Stomach (tissue), 9 donors: Measurements from ENCODE around the gene PDLIM7. TPM values are rescaled to one million over a fixed set of nuclear protein-coding genes. Genes with fewer than 3 reads are reported as not detected.
A peak's percentile ranks its signal among the peaks of the same experiment; 100 is the strongest.
"Not testable (repeated sequence)": the region's sequence is repeated elsewhere in the genome, so short reads cannot be mapped to it uniquely, and the experiment has no call there.

Experiments used
- DNase-seq, 2 donors: peaks; one replicate each; pipeline versions ENCODE4 v3.0.0 to v3.0.0-alpha.2; 2013 to 2019
- H3K27ac ChIP-seq, 5 donors: fragments of 200-600 bp in 4 of 5; sonication (generic) in 4 of 5; one replicate each; pipeline ENCODE4 v1.5.1; 2013 to 2019; ENCODE audit warnings: mild to moderate bottlenecking in 1 of 5, moderate library complexity in 1 of 5
- H3K27me3 ChIP-seq, 3 donors: fragments of 200-600 bp; sonication (generic); one replicate each; pipeline ENCODE4 v1.5.1; 2017 to 2019; ENCODE audit warnings: mixed run types in 1 of 3
- H3K36me3 ChIP-seq, 4 donors: fragments of 200-600 bp; sonication (generic); 1 replicate in 3 of 4; 2 replicates in 1 of 4; pipeline ENCODE4 v1.5.1; 2016 to 2019
- H3K4me1 ChIP-seq, 4 donors: fragments of 200-600 bp; sonication (generic); one replicate each; pipeline ENCODE4 v1.5.1; 2016 to 2019
- H3K4me3 ChIP-seq, 4 donors: fragments of 200-600 bp; sonication (generic) in 3 of 4; one replicate each; pipeline ENCODE4 v1.5.1; 2016 to 2019; ENCODE audit warnings: mild to moderate bottlenecking in 1 of 4
- H3K9me3 ChIP-seq, 4 donors: fragments of 200-600 bp; sonication (generic); one replicate each; pipeline ENCODE4 v1.5.1; 2016 to 2019
- EP300 ChIP-seq: sonication (generic); formaldehyde crosslinking; IDR thresholded peaks from one replicate; pipeline ENCODE4 v1.6.1; 2017; ENCODE audit warnings: antibody characterized with exemption
- POLR2A ChIP-seq, 4 donors: fragments of 450-650 bp; IDR thresholded peaks; one replicate each; pipeline ENCODE4 v1.6.1; 2016; ENCODE audit warnings: antibody characterized with exemption in 4 of 4, control low read depth in 2 of 4, mild to moderate bottlenecking in 1 of 4, moderate library complexity in 1 of 4
- POLR2AphosphoS5 ChIP-seq, 3 donors: sonication (generic); formaldehyde crosslinking; IDR thresholded peaks; one replicate each; pipeline ENCODE4 v1.6.1; 2016; ENCODE audit warnings: antibody characterized with exemption in 3 of 3
- WGBS, 5 donors: extraction: QIAGEN DNeasy Blood & Tissue Kit in 3 of 5; methylation state at CpG; one replicate each; pipeline versions ENCODE4 v1.1.5 to v1.1.7; 2013 to 2018; 5-methylcytosine and 5-hydroxymethylcytosine counted together
- intact Hi-C: fragments of 100-400 bp; cut with DNase I; formaldehyde crosslinking; loops from one replicate; pipeline ENCODE4 v1.15.1; 2023; ENCODE audit warnings: low total_unique reads
- polyA plus RNA-seq, 3 donors: library from polyadenylated mRNA; stranded (reverse); fragments of 200-250 nt; gene quantifications; one replicate each; pipeline ENCODE4 v1.2.3, GENCODE V29; 2013
- total RNA-seq, 5 donors: library from RNA; depleted of rRNA; stranded (reverse); fragments of >200 nt; gene quantifications; one replicate each; pipeline versions ENCODE4 v1.1.0 to v1.2.3, GENCODE V29; 2014 to 2016
- TF ChIP-seq, protein P1 (sequence below), 7 experiments: fragments of 450-650 bp in 4 of 7; fragments of 200-600 bp in 3 of 7; sonication (generic) in 3 of 7; IDR thresholded peaks; one replicate each; pipeline ENCODE4 v1.5.1; 2016 to 2019; ENCODE audit warnings: antibody characterized with exemption in 7 of 7, control low read depth in 2 of 7, mild to moderate bottlenecking in 1 of 7
- donor health status: healthy with polysubstance abuse.
- donor health status: Bipolar disorder and iron deficiency.
- donor health status: healthy.

The PDLIM7 gene
- total and polyA plus RNA-seq, 8 donors, result 14.6 to 142 (median 86.8) TPM

DNA sequence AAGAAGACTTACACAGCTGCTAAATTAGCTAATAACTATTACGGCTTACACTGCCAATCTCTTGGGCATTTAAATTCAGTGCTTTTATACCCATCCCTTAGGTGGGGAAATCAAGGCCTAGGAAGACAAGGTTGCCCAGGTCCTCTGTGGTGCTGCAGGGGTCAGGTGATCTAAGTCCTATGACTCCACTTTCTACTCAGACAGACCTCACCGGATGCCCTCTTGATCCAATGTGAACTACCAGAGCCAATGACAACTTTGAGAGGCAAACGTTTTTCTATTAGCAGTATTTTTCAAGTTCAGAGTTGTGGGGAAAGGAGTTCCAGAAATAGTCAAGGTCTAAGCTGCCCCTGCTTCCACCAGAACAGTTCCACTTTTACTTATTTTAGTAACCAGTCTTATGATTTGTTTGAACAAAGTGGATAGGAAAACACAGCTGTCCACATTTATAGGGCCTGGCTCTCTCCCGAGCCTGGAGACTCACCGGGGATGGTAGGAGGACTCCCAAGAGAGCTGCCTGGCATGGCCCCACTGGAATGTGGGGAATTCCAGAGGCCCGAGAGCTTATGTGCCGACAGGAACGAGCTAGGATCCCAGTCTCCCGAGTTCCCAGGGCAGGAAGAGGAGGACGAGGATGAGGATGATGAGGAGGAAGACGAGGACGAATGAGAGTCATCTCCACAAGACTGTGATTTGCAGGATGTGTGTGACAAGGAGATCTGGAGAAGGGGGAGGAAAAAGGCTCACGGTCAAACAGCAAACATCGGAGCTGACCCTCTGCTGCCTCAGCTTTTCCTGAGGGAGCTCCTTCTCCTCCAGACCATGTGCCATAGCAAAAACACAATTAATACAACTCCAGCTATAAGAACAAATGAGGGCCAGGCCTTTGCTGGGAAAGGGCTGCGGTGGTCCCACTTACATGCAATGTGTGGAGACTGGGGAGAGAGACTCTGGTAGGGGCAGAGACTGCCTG, 40.3 kb upstream of the PDLIM7 start:
- Histone ChIP-seq H3K4me3 (no peak overlapping the region), H3K36me3 (peaks cover 17 to 72% (median 64%) of the 10 kb centered on the region in 4 donors), H3K4me1 (peaks cover 13 to 56% (median 44%) of the 10 kb centered on the region in 4 donors), H3K27ac (peak overlapping the region in 4 of 5 donors; percentile 41 to 63 (median 58)), H3K27me3 (no peaks in the 10 kb centered on the region), H3K9me3 (no peaks in the 10 kb centered on the region)
- intact Hi-C loops, result no loop called here
- DNase-seq, result no peak
- WGBS, 5 donors, result 48 to 57% (median 50%) methylated on average over 15 of the region's 15 CpGs
- TF ChIP-seq POLR2A (IDR thresholded peaks at IDR 0.05) (no peak), POLR2AphosphoS5 (IDR thresholded peaks at IDR 0.05) (no peak), EP300 (no peak)
- TF ChIP-seq, protein P1, sequence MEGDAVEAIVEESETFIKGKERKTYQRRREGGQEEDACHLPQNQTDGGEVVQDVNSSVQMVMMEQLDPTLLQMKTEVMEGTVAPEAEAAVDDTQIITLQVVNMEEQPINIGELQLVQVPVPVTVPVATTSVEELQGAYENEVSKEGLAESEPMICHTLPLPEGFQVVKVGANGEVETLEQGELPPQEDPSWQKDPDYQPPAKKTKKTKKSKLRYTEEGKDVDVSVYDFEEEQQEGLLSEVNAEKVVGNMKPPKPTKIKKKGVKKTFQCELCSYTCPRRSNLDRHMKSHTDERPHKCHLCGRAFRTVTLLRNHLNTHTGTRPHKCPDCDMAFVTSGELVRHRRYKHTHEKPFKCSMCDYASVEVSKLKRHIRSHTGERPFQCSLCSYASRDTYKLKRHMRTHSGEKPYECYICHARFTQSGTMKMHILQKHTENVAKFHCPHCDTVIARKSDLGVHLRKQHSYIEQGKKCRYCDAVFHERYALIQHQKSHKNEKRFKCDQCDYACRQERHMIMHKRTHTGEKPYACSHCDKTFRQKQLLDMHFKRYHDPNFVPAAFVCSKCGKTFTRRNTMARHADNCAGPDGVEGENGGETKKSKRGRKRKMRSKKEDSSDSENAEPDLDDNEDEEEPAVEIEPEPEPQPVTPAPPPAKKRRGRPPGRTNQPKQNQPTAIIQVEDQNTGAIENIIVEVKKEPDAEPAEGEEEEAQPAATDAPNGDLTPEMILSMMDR (IDR thresholded peaks at IDR 0.05), result no peak

DNA sequence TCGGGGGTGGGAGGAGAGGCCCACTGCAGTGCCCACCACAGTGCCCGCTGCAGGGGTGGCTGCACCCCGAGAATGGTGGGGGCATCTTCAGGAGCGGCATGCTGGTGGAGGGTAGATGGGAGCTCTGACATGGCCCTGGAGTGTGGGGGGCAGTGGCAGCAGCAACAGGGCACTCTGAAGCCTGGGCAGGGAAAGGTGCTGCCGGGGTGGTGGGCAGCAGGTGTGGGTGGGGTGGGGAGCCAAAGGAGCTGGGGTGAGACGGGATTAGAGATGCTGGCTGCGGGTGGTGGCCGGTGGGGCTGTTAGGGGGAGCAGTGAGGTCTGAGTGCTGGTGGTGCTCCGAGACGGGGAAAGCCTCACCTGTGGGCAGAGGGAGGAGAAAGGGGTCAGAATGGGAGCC, 39.0 kb upstream of the PDLIM7 start:
- no peak overlapping the region for H3K4me3 ChIP-seq
- intact Hi-C loops, result no loop called here
- no peak for TF ChIP-seq POLR2A (IDR thresholded peaks at IDR 0.05)
- no peak for TF ChIP-seq EP300
- TF ChIP-seq POLR2AphosphoS5 (IDR thresholded peaks at IDR 0.05), result no peak
- TF ChIP-seq, protein P1 (IDR thresholded peaks at IDR 0.05), result no peak
- peak overlapping the region in 2 of 5 donors; percentile 3 to 63 for H3K27ac ChIP-seq
- WGBS, 5 donors, result 90 to 99% (median 95%) methylated on average over 9 to 10 of the region's 10 CpGs
- H3K4me1 ChIP-seq, result peaks cover 13 to 52% (median 40%) of the 10 kb centered on the region in 4 donors
- no peaks in the 10 kb centered on the region for H3K27me3 ChIP-seq
- no peak for DNase-seq
- H3K9me3 ChIP-seq, result no peaks in the 10 kb centered on the region
- H3K36me3 ChIP-seq, result peaks cover 22 to 77% (median 73%) of the 10 kb centered on the region in 4 donors

DNA sequence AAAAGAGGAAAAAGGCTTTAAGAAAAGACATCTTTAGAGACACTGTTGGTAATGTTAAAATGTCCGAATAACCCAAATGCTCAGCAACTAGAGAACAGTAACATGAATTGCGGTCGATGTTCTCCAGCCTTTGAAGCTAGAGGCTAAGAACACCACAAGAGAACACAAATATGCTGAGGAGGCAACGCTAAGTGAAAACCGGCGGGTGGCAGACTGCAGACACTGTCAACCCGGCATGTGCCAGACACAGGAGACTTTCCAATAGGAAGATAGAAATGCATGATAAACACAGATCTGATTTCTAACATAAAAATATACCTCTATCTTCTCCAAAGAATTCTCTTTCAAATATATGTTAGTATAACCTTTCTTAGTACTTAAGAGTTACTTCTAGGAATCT, 37.7 kb upstream of the PDLIM7 start:
- no peak for DNase-seq
- TF ChIP-seq POLR2A (IDR thresholded peaks at IDR 0.05) (no peak), EP300 (no peak), POLR2AphosphoS5 (IDR thresholded peaks at IDR 0.05) (no peak)
- TF ChIP-seq, protein P1 (IDR thresholded peaks at IDR 0.05), result no peak
- H3K36me3 ChIP-seq, result peaks cover 34 to 90% (median 86%) of the 10 kb centered on the region in 4 donors
- intact Hi-C loops, result no loop called here
- H3K27ac ChIP-seq, result no peak overlapping the region
- H3K27me3 ChIP-seq, result no peaks in the 10 kb centered on the region
- no peak overlapping the region for H3K4me3 ChIP-seq
- 91 to 96% (median 93%) methylated on average over 7 of the region's 7 CpGs for WGBS, 5 donors
- H3K4me1 ChIP-seq, result peaks cover 13 to 40% (median 36%) of the 10 kb centered on the region in 4 donors
- H3K9me3 ChIP-seq, result no peaks in the 10 kb centered on the region

DNA sequence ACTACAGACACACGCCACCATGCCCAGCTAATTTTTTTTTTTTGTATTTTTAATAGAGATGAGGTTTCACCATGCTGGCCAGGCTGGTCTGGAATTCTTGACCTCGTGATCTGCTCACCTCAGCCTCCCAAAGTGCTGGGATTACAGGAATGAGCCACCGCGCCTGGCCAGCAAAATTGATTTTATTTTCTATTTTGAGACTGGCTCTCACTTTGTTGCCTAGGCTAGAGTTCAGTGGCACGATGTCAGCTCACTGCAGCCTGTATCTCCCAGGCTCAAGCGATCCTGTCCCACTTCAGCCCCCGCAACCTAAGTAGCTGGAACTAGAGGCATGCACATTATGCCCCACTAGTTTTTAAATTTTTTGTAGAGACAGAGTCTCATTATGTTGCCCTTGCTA, 37.0 kb upstream of the PDLIM7 start:
- intact Hi-C loops, H3K9me3 ChIP-seq, DNase-seq, H3K27ac ChIP-seq, H3K4me3 ChIP-seq, H3K27me3 ChIP-seq: not testable (repeated sequence)
- Histone ChIP-seq H3K36me3 (peaks cover 41 to 96% (median 93%) of the 10 kb centered on the region in 4 donors), H3K4me1 (peaks cover 7 to 33% (median 30%) of the 10 kb centered on the region in 4 donors)
- 95 to 99% (median 95%) methylated on average over 7 of the region's 7 CpGs for WGBS, 5 donors
